ENCODE data around the gene KLK6. TPM values are rescaled to one million over a fixed set of nuclear protein-coding genes. Genes with fewer than 3 reads are reported as not detected.

Gene KLK6
- polyA plus RNA-seq, 2 of the 4 experiments (the other 2 are of a cell fraction): 0.13 TPM; not detected in 1

DNA sequence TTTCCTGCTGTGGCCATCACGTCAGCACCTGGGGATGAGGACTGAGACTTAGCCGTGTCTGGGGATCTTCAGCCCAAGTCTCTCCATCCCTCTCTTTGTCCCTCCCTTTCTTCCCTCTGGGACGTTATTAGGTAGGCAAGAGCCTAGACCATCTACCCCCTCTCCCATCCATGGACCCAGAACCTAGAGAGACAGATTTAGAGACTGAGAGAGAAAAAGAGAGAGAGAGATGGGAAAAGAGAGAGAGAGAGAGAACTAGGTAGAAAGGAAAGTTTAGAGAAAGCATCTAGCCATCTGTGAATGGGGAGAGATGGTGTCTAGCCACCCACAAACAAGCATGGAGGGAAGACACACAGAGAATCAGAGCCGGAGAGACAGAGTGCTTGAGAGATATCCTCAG lies 58.7 kb downstream of the KLK6 start (continued):
- TF ChIP-seq HMGXB4 (CRISPR knock-in tag; IDR thresholded peaks at IDR 0.05; ENCODE audit: borderline replicate concordance) (no peak), BHLHE40 (IDR thresholded peaks at IDR 0.05; ENCODE audit: low read depth, low read length) (no peak)

DNA sequence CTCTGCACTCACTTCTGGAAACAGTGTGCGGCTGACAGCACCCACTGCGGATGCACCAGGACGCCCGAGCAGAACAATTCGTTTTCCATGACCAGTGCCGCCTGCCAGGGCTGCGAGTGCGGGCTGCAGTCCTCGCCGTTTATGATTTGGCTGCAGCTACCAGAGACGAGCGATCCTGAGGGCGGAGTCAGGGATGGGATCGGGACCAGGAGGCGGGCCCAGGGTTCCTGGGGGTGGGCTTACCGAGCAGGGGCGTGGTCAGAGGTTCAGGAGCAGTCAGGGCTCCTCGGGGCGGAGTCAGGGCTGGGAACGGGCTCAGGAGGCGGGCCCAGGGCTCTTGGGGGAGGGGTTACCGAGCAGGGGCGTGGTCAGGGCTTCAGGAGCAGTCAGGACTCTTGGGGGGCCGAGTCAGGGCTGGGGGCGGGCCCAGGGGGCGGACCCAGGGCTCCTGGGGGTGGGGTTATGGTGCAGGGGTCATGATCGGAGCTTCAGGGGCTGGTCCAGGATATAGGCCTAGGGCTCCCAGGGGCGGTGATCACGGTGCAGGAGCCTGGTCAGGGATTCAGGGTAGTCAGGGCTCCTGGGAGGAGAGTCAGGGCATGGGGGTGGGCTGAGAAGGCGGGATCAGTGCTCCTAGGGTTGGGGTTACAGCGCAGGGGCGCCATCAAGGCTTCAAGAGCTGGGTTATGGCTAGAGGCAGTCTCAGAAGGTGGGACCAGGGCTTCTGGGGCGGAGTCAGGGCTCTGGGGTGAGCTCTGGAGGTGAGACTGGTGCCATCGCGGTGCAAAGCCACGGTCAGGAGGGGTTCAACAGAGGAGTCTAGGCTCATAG lies 59.9 kb downstream of the KLK6 start:
- WGBS (ENCODE audit: missing lambda C conversion rate): 14% methylated on average over 17 of the region's 36 CpGs
- CTCF ChIA-PET: interaction anchor here (0.5 to 5.9 kb wide), 7 partner anchors 8 to 373 kb away, joined by 3 to 56 read pairs (median 3); no protein-coding TSS in a partner anchor
- DNase-seq (ENCODE audit: low read depth in 1 of 2, low spot score in 1 of 2): peak; percentile 82 to 86

More for the DNA sequence above, 59.9 kb downstream of the KLK6 start:
- peaks cover 10% of the 10 kb centered on the region; the same call in 1 of the 3 replicates for H3K4me1 ChIP-seq
- peak overlapping the region; percentile 41 for H3K4me3 ChIP-seq
- peak; percentile 52 to 90 for ATAC-seq
- H3K27ac ChIP-seq: peak overlapping the region in 1 of 2 experiments; percentile 26; a peak in 3 of 6 replicates
- POLR2A ChIA-PET: no interaction called here
- no peaks in the 10 kb centered on the region for H3K9me3 ChIP-seq
- FAIRE-seq: no peak
- peak overlapping the region; percentile 90 for H3K4me2 ChIP-seq
- TF ChIP-seq BCL3 (IDR thresholded peaks at IDR 0.05) (no peak), REST (IDR thresholded peaks at IDR 0.05) (no peak), RNF2 (IDR thresholded peaks at IDR 0.05; ENCODE audit: borderline replicate concordance, low read depth) (no peak), GATA3 (IDR thresholded peaks at IDR 0.05; ENCODE audit: borderline replicate concordance) (no peak), POLR2AphosphoS2 (conservative IDR thresholded peaks at IDR 0.05; ENCODE audit: low read length) (no peak), KDM5A (IDR thresholded peaks at IDR 0.05) (no peak), MYC (IDR thresholded peaks at IDR 0.05; ENCODE audit: borderline replicate concordance, low read length) (no peak), CHD4 (IDR thresholded peaks at IDR 0.05; ENCODE audit: borderline replicate concordance) (no peak), ELK1 (IDR thresholded peaks at IDR 0.05; ENCODE audit: low read depth, low read length) (no peak), ZNF302 (CRISPR knock-in tag; IDR thresholded peaks at IDR 0.05) (no peak), TP53 (CRISPR knock-in tag; IDR thresholded peaks at IDR 0.05) (no peak), ESRRA (IDR thresholded peaks at IDR 0.05; ENCODE audit: borderline replicate concordance, low read length) (no peak), ZFP36 (IDR thresholded peaks at IDR 0.05; ENCODE audit: borderline replicate concordance, partially characterized antibody) (no peak), ZSCAN20 (CRISPR knock-in tag; IDR thresholded peaks at IDR 0.05) (no peak), FOXS1 (CRISPR knock-in tag; IDR thresholded peaks at IDR 0.05) (no peak), HOXB5 (CRISPR knock-in tag; IDR thresholded peaks at IDR 0.05) (no peak), HEYL (CRISPR knock-in tag; IDR thresholded peaks at IDR 0.05) (no peak), CHD2 (IDR thresholded peaks at IDR 0.05; ENCODE audit: low read length, partially characterized antibody) (no peak)
- TF ChIP-seq, protein P1, sequence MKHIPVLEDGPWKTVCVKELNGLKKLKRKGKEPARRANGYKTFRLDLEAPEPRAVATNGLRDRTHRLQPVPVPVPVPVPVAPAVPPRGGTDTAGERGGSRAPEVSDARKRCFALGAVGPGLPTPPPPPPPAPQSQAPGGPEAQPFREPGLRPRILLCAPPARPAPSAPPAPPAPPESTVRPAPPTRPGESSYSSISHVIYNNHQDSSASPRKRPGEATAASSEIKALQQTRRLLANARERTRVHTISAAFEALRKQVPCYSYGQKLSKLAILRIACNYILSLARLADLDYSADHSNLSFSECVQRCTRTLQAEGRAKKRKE (CRISPR knock-in tag; IDR thresholded peaks at IDR 0.05; ENCODE audit: low read depth): no peak
